BJ (cell line): ENCODE measurements around the gene IP6K1. TPM values are rescaled to one million over a fixed set of nuclear protein-coding genes. Genes with fewer than 3 reads are reported as not detected.

Experiments used
- CTCF ChIA-PET: fragments of 350-600 bp; formaldehyde crosslinking; extraction: SDS; loops from one replicate; lab custom pipeline; 2021; ENCODE audit warnings: antibody characterized with exemption, inconsistent platforms; lab: Yijun Ruan, JAX
- POLR2A ChIA-PET: fragments of 300-600 bp; sonication (Branson Sonifier 250); formaldehyde crosslinking; extraction: SDS; loops from one replicate; lab custom pipeline; 2021; ENCODE audit warnings: antibody characterized with exemption; lab: Charles Lee
- DNase-seq: peaks from one replicate; pipeline ENCODE4 v3.0.0-alpha.2; 2011; ENCODE audit warnings: low read depth
- H3K27me3 ChIP-seq: 2 replicates; pipeline ENCODE4 v1.6.0; 2011; ENCODE audit warnings: low read length; ENCODE audit not compliant: control insufficient read depth, insufficient read depth
- H3K36me3 ChIP-seq: 2 replicates; pipeline ENCODE4 v1.5.1; 2011; ENCODE audit warnings: low read length; ENCODE audit not compliant: control insufficient read depth, insufficient read depth
- H3K4me3 ChIP-seq: 2 replicates; pipeline ENCODE4 v1.5.1; 2011; ENCODE audit warnings: low read depth, mild to moderate bottlenecking, control low read depth, low read length
- CTCF ChIP-seq: IDR thresholded peaks from 2 replicates; pipeline ENCODE4 v1.5.1; 2011; ENCODE audit warnings: low read depth, mild to moderate bottlenecking, control low read depth, inconsistent platforms, low read length, moderate library complexity; ENCODE audit not compliant: insufficient read depth
- polyA plus RNA-seq: library from polyadenylated mRNA; depleted of rRNA; stranded (reverse); fragments of >200 nt; gene quantifications from 2 replicates; pipeline ENCODE4 v1.2.3, GENCODE V29; 2011

Gene IP6K1
- polyA plus RNA-seq, 1 experiment = 54.4 TPM

GRCh38 chr3:49683162-49683561, 103.2 kb downstream of the IP6K1 start:
- TF ChIP-seq CTCF = no peak
- POLR2A ChIA-PET = no interaction called here
- DNase-seq = no peak
- no peak overlapping the region for H3K4me3 ChIP-seq
- H3K36me3 ChIP-seq = peaks cover 35% of the 10 kb centered on the region
- no peaks in the 10 kb centered on the region for H3K27me3 ChIP-seq
- CTCF ChIA-PET = interaction anchor here (0.8 to 2.4 kb wide), 2 partner anchors 144 to 156 kb away, joined by 3 to 10 read pairs; no protein-coding TSS in a partner anchor

GRCh38 chr3:49681543-49681942, 104.8 kb downstream of the IP6K1 start:
- H3K36me3 ChIP-seq = peaks cover 46% of the 10 kb centered on the region
- CTCF ChIA-PET = interaction anchor here (0.6 to 2.4 kb wide), 2 partner anchors 116 to 142 kb away, joined by 3 to 10 read pairs; no protein-coding TSS in a partner anchor
- no peak for DNase-seq

GRCh38 chr3:49681232-49681522, 105.2 kb downstream of the IP6K1 start:
- peaks cover 49% of the 10 kb centered on the region for H3K36me3 ChIP-seq
- POLR2A ChIA-PET = no interaction called here

More at GRCh38 chr3:49681543-49681942, 104.8 kb downstream of the IP6K1 start:
- no peaks in the 10 kb centered on the region for H3K27me3 ChIP-seq
- TF ChIP-seq CTCF = no peak
- POLR2A ChIA-PET = no interaction called here
- no peak overlapping the region for H3K4me3 ChIP-seq

DNA sequence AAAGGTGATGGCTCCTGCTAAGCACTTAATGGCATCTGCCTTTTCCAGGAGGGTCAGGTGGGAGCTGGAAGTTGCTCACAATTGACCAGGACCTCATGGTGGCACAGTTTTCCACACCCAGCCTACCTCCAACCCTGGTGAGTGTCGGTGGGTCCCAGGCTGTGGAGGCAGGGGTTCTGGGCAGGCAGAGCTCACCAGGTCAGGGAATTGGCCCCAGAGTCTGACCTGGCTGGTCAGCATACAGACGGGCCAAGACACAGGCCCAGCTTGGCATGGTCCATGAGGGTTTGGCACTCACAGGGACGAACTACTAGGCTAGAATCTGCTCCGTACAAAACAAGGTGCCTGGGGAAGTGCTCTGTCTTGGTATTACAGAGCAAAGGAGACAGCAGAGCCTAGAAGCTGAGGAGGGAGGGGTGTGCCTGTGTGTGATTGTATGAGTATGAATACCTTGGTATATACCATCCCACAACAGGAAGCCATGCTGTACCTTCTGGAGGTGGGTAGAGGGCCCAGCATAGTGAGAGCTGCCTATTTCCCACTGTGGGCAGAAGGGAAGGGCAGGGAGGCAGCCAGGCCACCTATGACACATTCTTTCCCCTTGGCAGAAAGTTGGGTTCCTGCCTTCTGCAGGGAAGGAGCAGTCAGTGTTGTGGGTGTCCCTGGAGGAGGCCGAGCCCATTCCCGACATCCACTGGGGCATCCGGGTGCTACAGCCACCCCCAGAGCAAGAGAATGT, 105.7 kb downstream of the IP6K1 start:
- ChIA-PET CTCF (interaction anchor here (1.5 kb wide), 1 partner anchor 9 kb away, joined by 4 read pairs; no protein-coding TSS in a partner anchor), POLR2A (no interaction called here)
- no peak for DNase-seq
- Histone ChIP-seq H3K36me3 (peaks cover 50% of the 10 kb centered on the region), H3K4me3 (no peak overlapping the region), H3K27me3 (no peaks in the 10 kb centered on the region)
- no peak for TF ChIP-seq CTCF

More at GRCh38 chr3:49681232-49681522, 105.2 kb downstream of the IP6K1 start:
- CTCF ChIA-PET = interaction anchor here (1.5 to 2.4 kb wide), 2 partner anchors 10 to 142 kb away, joined by 4 to 10 read pairs; no protein-coding TSS in a partner anchor
- H3K4me3 ChIP-seq = no peak overlapping the region
- no peaks in the 10 kb centered on the region for H3K27me3 ChIP-seq
- TF ChIP-seq CTCF = no peak
- no peak for DNase-seq

GRCh38 chr3:49675912-49676311, 110.4 kb downstream of the IP6K1 start:
- H3K4me3 ChIP-seq = no peak overlapping the region
- CTCF ChIA-PET = interaction anchor here (3.9 kb wide), 1 partner anchor 137 kb away, joined by 25 read pairs; no protein-coding TSS in a partner anchor
- peaks cover 35% of the 10 kb centered on the region for H3K36me3 ChIP-seq
- no peak for TF ChIP-seq CTCF
- no peaks in the 10 kb centered on the region for H3K27me3 ChIP-seq
- POLR2A ChIA-PET = no interaction called here
- DNase-seq = no peak
